ENCODE data around the gene CCL28. TPM values are rescaled to one million over a fixed set of nuclear protein-coding genes. Genes with fewer than 3 reads are reported as not detected.

The CCL28 gene
- total RNA-seq, 4 donors from 2014 or later = 21.5 to 44.7 (median 32.7) TPM

DNA sequence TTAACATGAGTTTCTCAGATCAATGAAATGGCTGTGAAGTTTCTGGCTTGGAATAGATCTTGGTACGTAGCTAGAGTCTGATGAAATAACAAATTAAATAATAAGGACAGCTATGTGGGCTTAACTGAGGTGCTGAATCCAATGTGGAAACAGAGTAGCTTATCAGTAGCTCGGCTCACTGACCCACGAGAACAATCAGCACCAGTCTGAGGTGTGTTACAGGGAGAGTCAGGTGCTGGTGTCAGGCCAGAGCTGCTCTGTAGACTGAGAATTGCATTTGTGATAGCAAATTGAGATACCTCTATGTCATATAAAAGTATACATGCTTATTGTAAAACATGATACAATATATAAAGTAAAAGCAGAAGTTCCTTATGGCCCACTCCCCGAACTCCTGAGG, 21.2 kb upstream of the CCL28 start:
- H3K36me3 ChIP-seq = no peaks in the 10 kb centered on the region
- no peak overlapping the region for H3K4me3 ChIP-seq (replicated peaks in 1 of 3)
- H3K27me3 ChIP-seq = no peaks in the 10 kb centered on the region
- peaks cover 26 to 58% of the 10 kb centered on the region in 2 donors for H3K4me1 ChIP-seq
- peak in 1 of 2 donors; percentile 42 for DNase-seq
- H3K27ac ChIP-seq = peak overlapping the region; percentile 82 to 95 (median 92)
- no peak for TF ChIP-seq POLR2A (IDR thresholded peaks at IDR 0.05)
- TF ChIP-seq, protein P1, sequence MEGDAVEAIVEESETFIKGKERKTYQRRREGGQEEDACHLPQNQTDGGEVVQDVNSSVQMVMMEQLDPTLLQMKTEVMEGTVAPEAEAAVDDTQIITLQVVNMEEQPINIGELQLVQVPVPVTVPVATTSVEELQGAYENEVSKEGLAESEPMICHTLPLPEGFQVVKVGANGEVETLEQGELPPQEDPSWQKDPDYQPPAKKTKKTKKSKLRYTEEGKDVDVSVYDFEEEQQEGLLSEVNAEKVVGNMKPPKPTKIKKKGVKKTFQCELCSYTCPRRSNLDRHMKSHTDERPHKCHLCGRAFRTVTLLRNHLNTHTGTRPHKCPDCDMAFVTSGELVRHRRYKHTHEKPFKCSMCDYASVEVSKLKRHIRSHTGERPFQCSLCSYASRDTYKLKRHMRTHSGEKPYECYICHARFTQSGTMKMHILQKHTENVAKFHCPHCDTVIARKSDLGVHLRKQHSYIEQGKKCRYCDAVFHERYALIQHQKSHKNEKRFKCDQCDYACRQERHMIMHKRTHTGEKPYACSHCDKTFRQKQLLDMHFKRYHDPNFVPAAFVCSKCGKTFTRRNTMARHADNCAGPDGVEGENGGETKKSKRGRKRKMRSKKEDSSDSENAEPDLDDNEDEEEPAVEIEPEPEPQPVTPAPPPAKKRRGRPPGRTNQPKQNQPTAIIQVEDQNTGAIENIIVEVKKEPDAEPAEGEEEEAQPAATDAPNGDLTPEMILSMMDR (IDR thresholded peaks at IDR 0.05) = no peak
- WGBS, 2 donors = 66 to 67% methylated on average over 4 of the region's 4 CpGs
- H3K9me3 ChIP-seq = no peaks in the 10 kb centered on the region
- intact Hi-C loops (cut with DNase I) = no loop called here

DNA sequence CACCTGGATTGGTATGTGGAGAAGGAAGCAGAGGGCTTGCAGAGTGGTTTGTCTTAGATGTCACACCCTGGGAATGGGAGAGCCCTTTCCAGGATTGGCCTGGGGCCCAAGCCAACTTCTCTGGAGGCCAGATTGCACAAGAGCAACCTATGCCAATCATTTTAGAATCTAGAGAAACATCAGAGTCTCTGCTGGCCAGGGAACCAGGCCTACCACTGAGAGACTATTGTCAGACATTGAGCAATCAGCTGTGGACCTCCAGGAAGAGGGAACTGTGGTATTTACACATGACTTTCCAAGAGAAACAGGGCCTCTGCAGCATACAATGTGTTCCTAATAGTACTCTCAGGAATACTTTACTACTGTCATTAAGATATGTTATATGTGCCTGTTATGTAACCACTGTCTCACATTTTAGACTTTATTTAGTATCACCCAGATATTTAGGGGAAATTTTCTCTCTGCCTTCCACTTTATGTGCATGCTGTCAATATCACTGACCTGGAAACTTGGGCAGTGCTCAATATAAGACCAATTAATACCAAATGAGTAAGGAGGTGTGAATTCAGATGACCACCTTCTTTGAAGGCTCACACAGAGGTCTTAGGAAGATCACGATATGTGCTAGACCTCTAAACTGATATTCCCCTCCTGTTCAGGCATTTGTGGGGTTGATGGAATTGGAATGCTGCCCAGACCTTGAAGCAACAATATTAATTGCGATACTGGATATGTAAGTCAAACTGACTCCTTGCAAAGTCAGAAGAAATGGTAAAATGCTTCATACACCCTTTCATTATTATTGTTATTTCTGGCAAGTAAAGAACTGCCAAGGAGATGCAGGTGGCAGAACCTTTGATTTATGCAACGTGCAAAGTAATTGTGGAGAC, 20.5 kb upstream of the CCL28 start:
- no peaks in the 10 kb centered on the region for H3K36me3 ChIP-seq
- 42% methylated on average over 3 of the region's 3 CpGs for WGBS, 2 donors
- no peak for TF ChIP-seq POLR2A (IDR thresholded peaks at IDR 0.05)
- TF ChIP-seq, protein P1 (IDR thresholded peaks at IDR 0.05) = no peak
- peak overlapping the region; percentile 82 to 95 (median 92) for H3K27ac ChIP-seq
- H3K4me3 ChIP-seq (replicated peaks in 1 of 3) = no peak overlapping the region
- intact Hi-C loops (cut with DNase I) = no loop called here
- no peaks in the 10 kb centered on the region for H3K9me3 ChIP-seq
- no peaks in the 10 kb centered on the region for H3K27me3 ChIP-seq
- peaks cover 28 to 64% of the 10 kb centered on the region in 2 donors for H3K4me1 ChIP-seq
- peak; percentile 91 to 92 for DNase-seq

DNA sequence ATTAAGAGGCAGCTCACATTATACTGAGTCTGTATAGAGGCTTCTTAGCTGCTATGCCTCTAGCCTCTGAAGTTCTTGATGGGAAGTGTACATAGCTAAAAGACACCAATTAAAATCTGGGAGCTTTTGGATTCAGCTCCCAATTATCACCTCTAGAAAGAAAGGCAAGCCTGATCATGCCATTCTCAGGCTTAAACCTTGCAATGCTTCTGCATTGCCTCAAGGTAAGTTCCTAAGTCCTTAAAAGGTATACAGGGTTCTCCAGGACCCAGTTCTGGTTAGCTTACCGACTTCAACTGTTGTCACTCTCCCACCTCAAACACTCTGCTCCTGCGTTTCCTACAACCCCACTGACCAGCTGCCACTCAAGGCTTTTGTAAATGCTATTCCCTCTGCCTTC, 17.5 kb upstream of the CCL28 start:
- WGBS, 2 donors = 94 to 100% methylated on average over 2 of the region's 2 CpGs
- Histone ChIP-seq H3K36me3 (no peaks in the 10 kb centered on the region), H3K4me1 (peaks cover 45 to 80% of the 10 kb centered on the region in 2 donors), H3K9me3 (no peaks in the 10 kb centered on the region), H3K27ac (peak overlapping the region; percentile 66 to 79 (median 79)), H3K4me3 (replicated peaks in 1 of 3) (no peak overlapping the region), H3K27me3 (no peaks in the 10 kb centered on the region)
- TF ChIP-seq, protein P1 (IDR thresholded peaks at IDR 0.05) = no peak
- TF ChIP-seq POLR2A (IDR thresholded peaks at IDR 0.05) = no peak
- no peak for DNase-seq
- intact Hi-C loops (cut with DNase I) = no loop called here

DNA sequence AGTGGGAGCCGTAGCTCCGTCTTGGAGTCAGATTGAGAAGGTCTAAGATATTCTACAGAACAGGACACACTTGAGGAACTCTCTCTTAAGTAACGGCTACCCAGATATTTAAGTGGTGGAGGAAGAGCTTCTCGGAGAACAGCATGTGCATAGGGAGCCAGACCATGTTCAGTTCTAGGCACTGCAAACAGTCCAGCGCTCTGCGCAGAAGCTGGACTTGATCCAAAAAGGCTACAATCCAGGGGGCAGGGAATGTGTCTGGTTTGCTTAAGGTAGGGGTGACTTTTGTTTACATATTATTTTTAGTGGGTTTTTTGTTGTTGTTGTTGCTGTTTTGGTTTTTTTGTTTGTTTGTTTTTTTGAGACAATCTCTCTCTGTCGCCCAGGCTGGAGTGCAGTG, 16.8 kb upstream of the CCL28 start:
- intact Hi-C loops (cut with DNase I) = no loop called here
- DNase-seq = peak; percentile 53 to 55
- Histone ChIP-seq H3K4me3 (replicated peaks in 1 of 3) (no peak overlapping the region), H3K27me3 (no peaks in the 10 kb centered on the region), H3K27ac (peak overlapping the region; percentile 66 to 79 (median 79)), H3K4me1 (peaks cover 45 to 78% of the 10 kb centered on the region in 2 donors), H3K9me3 (no peaks in the 10 kb centered on the region), H3K36me3 (no peaks in the 10 kb centered on the region)
- WGBS, 2 donors = 50 to 51% methylated on average over 7 of the region's 7 CpGs
- TF ChIP-seq, protein P1 (IDR thresholded peaks at IDR 0.05) = no peak
- TF ChIP-seq POLR2A (IDR thresholded peaks at IDR 0.05) = no peak

DNA sequence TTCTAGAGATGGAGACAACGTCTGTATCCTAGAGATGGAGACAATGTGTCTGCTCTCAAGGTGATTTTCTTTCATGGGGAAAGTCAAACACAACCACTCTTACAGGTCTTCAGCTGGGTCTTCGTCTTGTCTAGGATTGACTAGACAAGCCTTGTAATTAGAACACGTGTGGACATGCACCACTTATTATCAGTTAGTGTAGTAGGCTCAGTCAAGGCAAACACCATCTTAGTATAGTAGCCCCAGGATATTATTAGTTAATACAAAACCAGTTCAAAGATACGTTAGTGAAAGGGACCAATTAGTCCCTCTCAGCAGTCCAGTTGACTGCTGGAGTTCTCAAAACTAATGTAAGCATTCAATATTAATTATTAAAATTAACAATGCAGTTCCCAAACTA, 15.1 kb upstream of the CCL28 start:
- Histone ChIP-seq H3K27ac (peak overlapping the region; percentile 73 to 87 (median 79)), H3K4me1 (peaks cover 39 to 65% of the 10 kb centered on the region in 2 donors), H3K4me3 (replicated peaks in 1 of 3) (no peak overlapping the region), H3K27me3 (no peaks in the 10 kb centered on the region), H3K36me3 (no peaks in the 10 kb centered on the region), H3K9me3 (no peaks in the 10 kb centered on the region)
- 83 to 90% methylated on average over 4 of the region's 4 CpGs for WGBS, 2 donors
- intact Hi-C loops (cut with DNase I) = no loop called here
- TF ChIP-seq, protein P1 (IDR thresholded peaks at IDR 0.05) = no peak
- TF ChIP-seq POLR2A (IDR thresholded peaks at IDR 0.05) = no peak
- DNase-seq = no peak
